IPS-11a (cell line): ENCODE data around the gene BCL2L13.

Source experiments
- H3K4me3 ChIP-seq: one replicate; pipeline ENCODE4 v1.5.1; 2013; ENCODE audit warnings: low read depth, low read length, control low read depth

The BCL2L13 gene

GRCh38 chr22:17777005-17777716 lies 138.6 kb downstream of the BCL2L13 start:
- H3K4me3 ChIP-seq, result no peak overlapping the region

- no peak overlapping the region for H3K4me3 ChIP-seq
These were observed 139.1 kb downstream of the BCL2L13 start for GRCh38 chr22:17777717-17778044.

DNA sequence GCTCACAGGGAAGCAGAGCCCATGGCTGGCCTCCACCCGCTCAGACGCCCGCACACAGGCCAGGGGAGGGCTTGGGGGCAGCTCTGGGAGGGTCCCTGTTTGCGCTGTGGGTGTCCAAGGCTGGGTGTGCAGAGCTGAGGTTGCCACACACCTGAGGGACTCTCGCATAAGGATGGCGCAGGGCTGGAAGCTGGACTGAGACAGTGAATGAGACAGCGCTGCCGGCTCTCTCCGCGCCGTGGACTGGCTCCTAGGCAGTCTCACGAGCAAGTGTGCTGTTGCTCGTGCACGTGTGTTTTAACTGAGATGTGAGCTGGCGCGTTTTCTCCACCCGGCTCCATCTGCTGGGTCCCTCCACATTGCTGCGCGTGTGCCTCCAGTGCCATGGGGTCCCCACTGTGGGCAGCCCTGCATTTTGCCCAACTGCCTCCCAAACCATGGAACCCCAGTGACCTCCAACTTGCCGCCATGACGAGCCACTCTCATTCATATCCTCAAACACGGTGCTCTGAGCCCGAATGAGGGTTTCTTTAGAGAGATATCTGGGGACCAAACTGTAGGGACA lies 139.9 kb downstream of the BCL2L13 start:
- no peak overlapping the region for H3K4me3 ChIP-seq

DNA sequence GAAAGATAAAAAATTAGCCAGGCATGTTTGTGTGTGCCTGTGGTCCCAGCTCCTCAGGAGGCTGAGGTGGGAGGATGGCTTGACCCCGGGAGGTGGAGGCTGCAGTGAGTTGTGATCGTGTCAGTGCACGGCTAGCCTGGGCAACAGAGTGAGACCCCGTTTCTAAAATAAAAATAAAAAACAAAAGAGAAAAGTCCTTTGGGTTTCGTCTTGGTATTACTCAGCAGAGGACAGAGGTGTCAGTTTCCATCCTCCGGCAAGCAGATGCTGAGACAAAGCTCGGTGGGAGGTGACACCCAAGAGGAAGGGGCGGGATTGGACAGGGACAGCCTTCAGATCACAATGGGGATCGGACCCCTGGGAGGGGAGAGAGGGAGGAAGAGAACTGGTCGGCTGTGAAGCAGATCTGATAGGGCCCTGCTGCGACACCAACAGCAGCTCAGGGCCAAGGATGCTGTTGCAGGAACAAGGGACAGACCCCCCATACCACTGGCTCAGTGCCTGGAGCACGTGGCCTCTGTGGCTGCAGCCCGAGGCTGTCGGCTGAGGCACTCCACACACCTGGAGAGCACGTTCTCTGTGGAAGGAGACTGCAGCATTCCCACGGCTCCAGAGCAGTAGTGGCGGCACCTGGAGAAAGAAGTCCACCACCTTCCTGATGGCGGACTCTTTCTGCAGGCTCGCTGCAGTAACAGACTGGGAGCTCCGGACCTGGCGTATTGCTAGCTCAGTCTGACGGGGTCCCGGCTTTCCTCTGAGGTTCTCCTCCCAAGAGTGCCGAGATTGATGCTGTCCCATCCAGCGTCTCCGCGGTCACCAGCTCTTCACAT lies 140.9 kb downstream of the BCL2L13 start:
- H3K4me3 ChIP-seq, result no peak overlapping the region

DNA sequence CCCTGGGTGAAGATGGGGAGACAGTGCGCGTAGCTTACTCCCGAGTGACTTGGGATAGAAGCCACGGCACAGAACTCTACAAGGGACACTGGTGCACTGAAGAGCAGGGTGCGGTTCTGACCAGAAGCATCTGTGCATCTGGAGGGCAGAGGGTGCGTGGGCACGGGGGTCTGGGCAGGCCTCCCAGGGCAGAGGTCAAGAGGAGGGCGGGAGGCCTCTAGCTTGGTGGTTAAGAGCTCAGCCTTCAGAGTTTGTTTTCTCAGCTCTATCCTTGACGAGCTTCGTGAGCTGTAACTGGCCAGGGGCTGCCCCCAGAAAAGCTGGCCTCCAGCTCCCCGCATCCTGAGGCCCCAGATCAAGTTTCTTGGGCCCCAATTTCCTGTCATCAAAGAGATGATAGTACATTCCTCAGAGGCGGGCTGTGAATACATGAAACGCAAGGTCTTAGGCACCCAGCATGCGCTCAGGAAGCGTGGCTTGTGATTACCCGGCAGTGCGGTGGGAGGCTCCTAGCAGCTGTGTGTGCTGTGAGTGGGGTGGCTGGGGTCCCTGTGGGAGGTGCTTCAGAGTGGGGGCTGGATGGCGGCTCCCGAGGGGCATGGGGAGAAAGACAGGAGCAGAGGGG lies 141.7 kb downstream of the BCL2L13 start:
- H3K4me3 ChIP-seq, result no peak overlapping the region
